Myocyte (in vitro differentiated cells): ENCODE measurements around the gene STX2. TPM values are rescaled to one million over a fixed set of nuclear protein-coding genes. Genes with fewer than 3 reads are reported as not detected.

Source experiments
- total RNA-seq: library from RNA; depleted of rRNA; stranded (reverse); fragments of >200 nt; gene quantifications from 2 replicates; pipeline ENCODE4 v1.2.3, GENCODE V29; 2014

STX2 gene
- total RNA-seq, 1 donor from 2014 or later: 42.0 TPM

Other genes with a start within 250 kb of the STX2 start
- not detected in 2 replicates for gene RIMBP2, start 123.0 kb downstream of the STX2 start, total RNA-seq
- gene RAN, start 32.8 kb upstream of the STX2 start, total RNA-seq: 335 and 336 TPM in 2 replicates
- 0.05 and 0.32 TPM in 2 replicates for gene ADGRD1, start 114.7 kb upstream of the STX2 start, total RNA-seq